Measurements from ENCODE around the gene RANGAP1. TPM values are rescaled to one million over a fixed set of nuclear protein-coding genes. Genes with fewer than 3 reads are reported as not detected.

RANGAP1 gene
- total and polyA plus RNA-seq, 2 of the 13 experiments (the other 11 are each of a cell fraction or from before 2014, with no cell fraction given), result 51.8 to 83.9 TPM

- TF ChIP-seq ATF6 (CRISPR knock-in tag; conservative IDR thresholded peaks at IDR 0.05) (no peak), U2AF2 (IDR thresholded peaks at IDR 0.05; ENCODE audit: low read depth, low read length) (no peak), SIN3A (IDR thresholded peaks at IDR 0.05; ENCODE audit: borderline replicate concordance, low read depth, low read length) (peak; percentile 97), ZNF724P (CRISPR knock-in tag; IDR thresholded peaks at IDR 0.05; ENCODE audit: borderline replicate concordance) (no peak), ZNF713 (CRISPR knock-in tag; IDR thresholded peaks at IDR 0.05) (no peak), DPF2 (CRISPR knock-in tag; IDR thresholded peaks at IDR 0.05; ENCODE audit: borderline replicate concordance, low read depth) (no peak), ZEB1 (IDR thresholded peaks at IDR 0.05; ENCODE audit: insufficient replicate concordance, low read depth) (peak; percentile 92), SPEN (CRISPR knock-in tag; IDR thresholded peaks at IDR 0.05; ENCODE audit: low read depth) (peak; percentile 47; the same call in 1 of the 2 replicates), KIAA2018 (CRISPR knock-in tag; IDR thresholded peaks at IDR 0.05; ENCODE audit: borderline replicate concordance) (no peak), ZNF512B (CRISPR knock-in tag; IDR thresholded peaks at IDR 0.05; ENCODE audit: borderline replicate concordance) (no peak), RORA (CRISPR knock-in tag; IDR thresholded peaks at IDR 0.05) (no peak), E2F2 (CRISPR knock-in tag; IDR thresholded peaks at IDR 0.05; ENCODE audit: borderline replicate concordance) (peak; percentile 94; the same call in 1 of the 2 replicates)
These were observed at the start of gene RANGAP1 (continued) for GRCh38 chr22:41285820-41286638.
